HG03460 (cell line): ENCODE results near the gene MINDY4B.

Experiments
- ATAC-seq: cut with Tn5 transposase; IDR thresholded peaks from one replicate; pipeline ENCODE4 v1.9.1; 2021; ENCODE audit not compliant: unreplicated experiment

MINDY4B gene

GRCh38 chr3:150848864-150849263, 56.4 kb downstream of the MINDY4B start:
- ATAC-seq: no peak

DNA sequence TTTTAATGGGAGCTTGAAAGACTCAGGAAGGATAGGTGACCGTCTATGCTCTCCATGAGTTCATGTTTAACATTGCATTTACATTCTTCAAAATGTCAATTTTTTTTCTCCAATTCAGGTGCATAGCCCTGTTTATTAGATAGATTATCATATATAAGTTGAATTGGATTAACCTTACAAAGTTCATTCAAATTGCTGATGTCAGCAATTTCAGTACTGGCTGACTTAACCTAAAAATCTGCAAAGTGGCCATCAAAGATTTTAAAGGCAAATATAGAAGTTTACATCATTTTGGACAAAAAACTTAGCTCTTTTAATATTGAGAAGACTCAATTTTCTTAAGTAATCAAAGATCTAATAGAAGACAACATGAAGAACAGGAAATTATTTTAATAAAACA, 57.8 kb downstream of the MINDY4B start:
- ATAC-seq: no peak

- no peak for ATAC-seq
Measured at GRCh38 chr3:150844484-150844883, 60.8 kb downstream of the MINDY4B start.

GRCh38 chr3:150843241-150843640, 62.0 kb downstream of the MINDY4B start:
- no peak for ATAC-seq

GRCh38 chr3:150840802-150841515, 64.3 kb downstream of the MINDY4B start:
- no peak for ATAC-seq

DNA sequence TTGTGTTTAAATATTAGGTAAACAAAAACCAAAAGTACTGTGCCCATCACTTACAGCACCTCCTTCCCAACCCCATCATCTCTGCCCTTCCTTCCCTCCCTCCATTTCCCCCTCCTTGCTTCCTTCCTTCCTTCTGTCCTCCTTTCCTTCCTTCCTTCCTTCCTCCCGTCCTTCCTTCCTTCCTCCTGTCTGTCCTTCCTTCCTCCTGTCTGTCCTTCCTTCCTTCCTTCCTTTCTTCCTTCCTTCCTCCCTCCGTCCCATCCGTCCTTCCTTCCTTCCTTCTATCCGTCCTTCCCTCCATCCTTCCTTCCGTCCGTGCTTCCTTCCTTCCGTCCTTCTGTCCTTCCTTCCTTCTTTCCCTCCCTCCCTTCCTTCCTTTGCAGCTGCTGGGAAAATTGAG, 74.5 kb downstream of the MINDY4B start:
- ATAC-seq: no peak

GRCh38 chr3:150830094-150830681, 75.1 kb downstream of the MINDY4B start:
- ATAC-seq: no peak

DNA sequence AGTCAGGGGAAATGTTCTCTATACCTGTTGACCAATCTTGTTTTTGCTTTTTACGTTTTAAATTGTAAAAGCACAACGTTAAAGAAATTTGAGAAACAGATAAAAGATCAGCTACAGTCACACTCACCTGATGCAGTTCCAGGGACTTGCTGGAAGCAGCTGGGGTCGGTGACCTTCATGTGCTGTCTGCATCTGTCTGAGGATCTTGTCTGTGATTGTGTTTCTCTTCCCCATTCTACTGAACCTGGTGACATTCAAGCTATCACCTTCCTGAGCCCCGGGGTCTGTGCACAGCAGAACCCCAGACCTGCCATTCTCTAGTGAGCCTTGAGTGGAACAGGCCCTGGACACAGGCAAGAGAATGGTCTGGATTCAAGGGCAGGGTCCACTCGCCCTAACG, 75.8 kb downstream of the MINDY4B start:
- ATAC-seq: no peak

DNA sequence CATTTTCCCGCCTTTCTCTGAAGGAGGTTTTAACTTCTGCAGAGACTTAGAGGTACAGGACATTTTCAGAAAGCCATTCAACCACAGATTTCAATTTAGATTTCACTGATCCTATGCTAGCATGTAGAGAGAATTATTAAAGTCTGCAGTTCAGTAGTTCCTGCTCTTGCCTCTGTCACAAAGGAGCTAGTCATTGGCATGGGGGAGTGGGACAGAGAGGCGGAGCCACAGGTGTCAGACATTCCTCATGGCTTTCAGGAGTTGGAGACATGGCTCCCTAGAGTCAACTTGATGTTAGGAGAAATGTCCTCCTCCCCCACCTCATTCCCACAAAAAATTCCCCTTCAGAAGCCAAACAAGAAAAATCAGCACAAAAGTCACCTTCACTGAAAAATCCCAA, 76.2 kb downstream of the MINDY4B start:
- ATAC-seq: no peak

DNA sequence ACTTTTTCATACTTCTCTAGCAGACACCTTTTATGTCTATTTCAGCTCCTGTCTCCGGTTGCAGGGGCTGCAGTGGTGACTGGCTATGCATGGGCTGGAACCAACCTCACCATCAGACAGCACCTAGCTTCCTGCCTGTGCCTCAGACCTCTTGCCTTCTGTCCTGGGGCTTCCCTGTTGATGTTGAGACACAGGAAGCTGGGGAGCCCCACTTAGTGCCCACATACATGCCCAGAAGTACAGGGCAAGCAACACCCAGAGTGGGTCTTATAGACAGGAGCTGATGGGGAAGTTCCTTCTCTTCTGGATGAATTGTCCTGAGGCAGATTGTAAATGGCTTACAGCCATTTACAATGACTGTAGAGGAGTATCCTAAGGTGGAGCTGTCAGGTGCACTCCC, 77.0 kb downstream of the MINDY4B start:
- ATAC-seq: no peak

DNA sequence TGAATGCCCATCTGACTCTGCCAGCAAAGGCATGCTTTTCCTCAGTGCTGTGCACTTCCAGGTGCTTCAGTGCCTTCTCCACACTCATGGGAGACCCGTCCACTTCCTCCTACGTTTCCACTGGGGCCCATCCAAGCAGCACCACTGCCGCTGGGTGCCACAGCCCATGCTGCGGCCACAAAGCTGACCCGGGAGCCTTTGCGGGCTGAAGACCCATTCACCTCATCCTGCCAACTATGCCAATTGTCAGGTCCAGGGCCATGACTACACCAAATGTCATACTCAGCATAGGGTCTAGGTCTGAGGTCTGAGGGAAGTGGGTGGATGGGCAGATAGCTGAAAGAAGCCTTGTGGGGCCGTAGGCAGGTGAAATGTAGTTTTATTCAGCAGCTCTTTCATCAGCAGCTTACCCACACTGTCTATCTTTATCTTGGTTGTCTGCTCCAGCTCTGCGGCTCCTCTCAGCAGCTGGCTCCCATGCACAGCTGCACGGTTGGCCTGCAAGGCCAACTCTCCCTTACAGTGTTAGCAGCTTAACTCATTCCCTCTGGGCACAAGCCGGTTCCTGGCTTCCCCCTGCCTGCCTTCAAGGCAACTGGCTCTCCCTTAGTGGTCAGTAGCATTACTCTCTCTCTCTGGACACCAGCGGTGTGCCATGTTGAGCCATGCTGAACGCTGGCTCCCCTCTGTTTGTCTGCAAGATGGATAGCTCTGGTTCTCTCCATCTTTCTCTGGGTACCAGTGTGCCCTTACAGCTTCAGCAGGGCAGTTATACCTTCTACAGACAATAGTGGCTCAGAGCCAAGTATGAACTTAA, 78.6 kb downstream of the MINDY4B start:
- ATAC-seq: no peak

DNA sequence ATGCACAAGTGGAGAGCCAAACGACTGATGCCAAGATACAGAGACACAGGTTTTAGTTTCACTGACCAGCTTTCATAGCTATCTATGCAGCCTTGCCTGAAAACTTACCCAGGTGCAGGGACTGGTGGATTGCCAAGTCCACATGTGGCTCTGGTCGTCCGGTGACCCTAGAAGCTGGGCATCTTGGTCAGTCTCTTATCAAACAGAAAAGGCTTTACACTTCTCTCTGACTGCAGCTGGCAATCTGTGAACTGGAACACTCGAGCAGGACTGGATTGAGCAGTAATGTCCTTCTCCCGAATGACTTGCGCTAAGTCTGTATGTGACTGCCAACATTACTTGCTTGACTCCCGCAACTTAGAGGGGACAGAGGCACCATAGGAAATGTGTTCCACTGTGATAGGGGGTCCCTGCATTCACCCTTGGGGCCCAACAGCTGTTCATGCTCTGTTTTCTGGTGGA, 79.3 kb downstream of the MINDY4B start:
- ATAC-seq: no peak

- no peak for ATAC-seq
Measured at GRCh38 chr3:150825192-150825915, 79.9 kb downstream of the MINDY4B start.

- no peak for ATAC-seq
Measured at GRCh38 chr3:150823277-150823676, 82.0 kb downstream of the MINDY4B start.

DNA sequence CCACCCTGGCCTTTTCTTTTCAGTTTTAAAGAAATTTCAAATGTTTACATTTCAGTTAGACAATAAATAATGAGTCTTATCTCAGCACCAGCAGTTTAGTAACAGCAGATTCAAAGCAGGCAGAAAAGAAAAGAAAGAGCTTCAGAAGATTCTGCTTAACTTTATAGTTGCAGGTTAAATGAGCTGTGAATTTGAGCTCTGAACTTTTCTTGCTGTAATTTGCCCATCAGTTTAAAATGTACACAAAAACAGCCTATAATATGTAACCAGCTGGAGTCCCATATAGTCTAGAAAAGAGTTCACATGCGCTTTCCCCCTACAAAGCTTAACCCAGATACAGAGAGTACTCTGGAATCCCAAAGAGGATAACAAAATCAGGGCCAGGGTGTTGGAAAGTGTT, 82.6 kb downstream of the MINDY4B start:
- no peak for ATAC-seq
